GM21381 (cell line): ENCODE measurements around the gene HCST.

Source experiments
- ATAC-seq: cut with Tn5 transposase; IDR thresholded peaks from one replicate; pipeline ENCODE4 v1.9.1; 2021; ENCODE audit warnings: mild to moderate bottlenecking, moderate library complexity; ENCODE audit not compliant: unreplicated experiment

Gene HCST

DNA sequence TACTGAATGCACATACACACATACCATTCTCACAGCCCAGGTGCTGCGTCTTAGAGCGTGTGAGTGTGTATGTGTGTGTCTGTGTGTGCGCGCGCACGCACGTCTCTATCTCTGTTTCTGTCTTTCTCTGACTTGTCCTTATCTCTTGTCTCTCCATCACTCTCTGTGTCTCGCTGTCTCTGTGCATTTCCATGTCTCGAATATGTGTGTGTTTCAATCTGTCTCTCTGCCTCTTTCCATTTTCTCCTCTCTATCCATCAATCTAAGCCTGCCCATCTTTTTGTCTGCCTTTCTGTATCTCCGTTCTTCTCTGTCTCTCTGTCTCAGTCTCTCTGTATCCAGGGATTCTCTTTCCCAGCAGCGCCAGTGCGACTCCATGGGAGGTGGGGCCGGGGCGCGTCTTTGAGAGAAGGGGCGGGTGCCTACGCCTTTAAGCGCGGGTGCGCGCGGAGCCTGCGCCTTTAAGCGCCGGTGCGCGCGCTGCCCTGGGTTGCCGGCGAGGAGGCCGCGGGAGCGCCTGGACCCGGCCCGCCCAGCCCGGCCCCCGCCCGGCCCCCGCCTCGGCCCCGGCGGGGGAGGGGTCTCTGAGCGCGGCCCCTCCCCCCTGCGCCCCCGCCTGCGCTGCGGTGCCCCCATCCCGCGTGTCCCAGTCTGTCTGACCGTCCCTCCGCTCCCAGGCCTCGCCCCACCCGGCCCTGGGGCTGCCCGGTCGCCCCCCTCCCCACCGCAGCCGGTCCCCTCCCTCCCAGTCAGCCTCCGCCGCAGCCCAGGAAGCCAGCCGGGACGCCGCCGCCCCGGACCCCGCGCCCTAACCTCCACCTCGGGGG, 33.8 kb downstream of the HCST start, which contains the start of gene LRFN3:
Gene LRFN3, plus strand, starts transcription at position 464 of the 827 bp plus-strand sequence. CDS start 3,052 bp downstream, outside the sequence.
- no peak for ATAC-seq

GRCh38 chr19:35936738-35937268, 34.5 kb downstream of the HCST start:
- no peak for ATAC-seq

GRCh38 chr19:35937345-35938281, 35.3 kb downstream of the HCST start:
- no peak for ATAC-seq

DNA sequence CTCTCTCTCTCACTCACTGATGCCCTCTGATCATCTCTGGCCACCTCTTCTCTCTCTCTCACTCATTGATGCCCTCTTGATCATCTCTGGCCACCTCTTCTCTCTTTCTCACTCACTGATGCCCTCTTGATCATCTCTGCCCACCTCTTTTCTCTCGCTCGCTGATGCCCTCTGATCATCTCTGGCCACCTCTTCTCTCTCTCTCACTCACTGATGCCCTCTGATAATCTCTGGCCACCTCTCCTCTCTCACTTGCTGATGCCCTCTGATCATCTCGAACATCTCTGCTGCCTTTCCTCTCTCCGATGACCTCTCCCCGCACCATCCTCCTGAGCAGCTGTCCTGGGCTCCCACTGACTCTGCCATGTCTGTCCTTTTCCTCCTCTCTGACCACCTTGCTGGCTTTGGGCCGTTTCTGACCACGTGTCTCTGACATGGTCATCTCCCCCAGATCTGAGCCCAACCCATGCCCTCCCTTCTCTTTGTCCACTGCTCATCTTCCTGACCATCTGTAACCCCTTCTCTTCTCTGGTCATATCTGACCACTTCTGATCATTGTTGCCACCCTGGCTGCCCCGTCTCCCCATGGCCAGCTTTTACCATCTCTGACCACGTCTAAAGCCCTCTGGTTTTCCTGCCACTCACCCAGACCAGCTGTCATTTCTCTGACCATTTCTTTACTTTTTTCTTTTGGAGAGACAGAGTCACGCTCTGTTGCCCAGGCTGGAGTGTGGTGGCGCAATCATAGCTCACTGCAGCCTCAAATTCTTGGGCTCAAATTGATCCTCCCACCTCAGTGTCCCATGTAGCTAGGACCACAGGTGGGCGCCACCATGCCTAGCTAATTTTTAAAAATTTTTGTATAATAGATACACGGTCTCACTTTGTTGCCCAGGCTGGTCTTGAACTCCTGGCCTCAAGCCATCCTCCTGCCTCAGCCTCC, 36.2 kb downstream of the HCST start:
- ATAC-seq, result no peak

GRCh38 chr19:35939307-35940077, 37.2 kb downstream of the HCST start:
- ATAC-seq, result no peak

- no peak for ATAC-seq
Measured at GRCh38 chr19:35940078-35940775, 37.9 kb downstream of the HCST start.

DNA sequence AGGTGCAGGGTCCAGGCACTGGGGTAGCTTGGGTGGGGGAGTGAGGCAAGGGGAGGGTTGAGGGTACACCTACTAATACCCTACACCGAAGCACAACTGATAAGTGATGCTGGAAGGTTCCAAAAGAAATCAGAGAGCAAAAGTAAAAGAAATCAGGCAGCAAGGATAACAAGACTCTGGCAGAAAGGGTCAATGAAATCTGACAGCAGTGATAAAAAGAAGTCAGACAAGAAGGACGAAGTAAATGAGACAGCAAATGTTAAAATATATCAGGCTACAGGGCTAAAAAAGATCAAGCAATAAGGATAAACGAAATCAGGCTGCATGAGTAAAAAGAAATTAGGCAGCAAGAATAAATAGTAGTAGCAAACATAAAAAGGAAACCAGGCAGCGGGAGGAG, 38.5 kb downstream of the HCST start:
- ATAC-seq, result no peak

GRCh38 chr19:35942235-35942634, 39.9 kb downstream of the HCST start:
- ATAC-seq, result no peak

- ATAC-seq, result no peak
Measured at GRCh38 chr19:35943321-35944301, 41.3 kb downstream of the HCST start.

- no peak for ATAC-seq
Measured at GRCh38 chr19:35944556-35944955, 42.2 kb downstream of the HCST start.

DNA sequence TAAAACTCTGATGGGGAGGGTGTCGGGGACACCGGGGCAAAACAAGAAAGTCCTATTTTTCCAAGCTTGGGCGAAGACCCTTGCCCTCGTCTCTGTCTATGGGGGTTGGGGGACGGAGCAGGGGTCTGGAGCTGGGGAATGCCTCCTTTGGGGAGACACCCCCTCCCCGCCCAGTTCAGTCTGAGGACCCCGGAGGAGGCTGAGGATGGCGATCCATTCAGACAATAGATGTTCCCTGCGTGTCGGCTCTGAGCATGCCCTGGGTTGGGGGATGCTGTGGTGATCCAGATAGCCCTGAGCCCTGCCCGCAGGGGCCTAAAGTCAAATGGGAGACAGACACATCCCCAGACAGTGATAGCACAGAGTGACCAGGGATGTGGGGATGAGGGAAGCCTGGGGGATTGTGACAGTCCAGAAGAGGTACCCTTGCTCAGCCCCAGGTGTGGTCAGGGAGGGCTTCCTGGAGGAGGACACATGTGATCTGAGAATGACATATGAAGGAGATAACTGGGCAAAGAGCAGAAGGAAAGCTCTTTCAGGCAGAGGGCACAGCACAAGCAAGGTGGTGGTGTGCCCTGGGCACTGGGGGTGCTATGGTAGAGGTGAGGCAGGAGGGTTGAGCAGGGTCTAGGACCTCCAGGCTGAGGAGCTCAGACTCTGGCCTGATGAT, 42.9 kb downstream of the HCST start:
- ATAC-seq, result no peak

DNA sequence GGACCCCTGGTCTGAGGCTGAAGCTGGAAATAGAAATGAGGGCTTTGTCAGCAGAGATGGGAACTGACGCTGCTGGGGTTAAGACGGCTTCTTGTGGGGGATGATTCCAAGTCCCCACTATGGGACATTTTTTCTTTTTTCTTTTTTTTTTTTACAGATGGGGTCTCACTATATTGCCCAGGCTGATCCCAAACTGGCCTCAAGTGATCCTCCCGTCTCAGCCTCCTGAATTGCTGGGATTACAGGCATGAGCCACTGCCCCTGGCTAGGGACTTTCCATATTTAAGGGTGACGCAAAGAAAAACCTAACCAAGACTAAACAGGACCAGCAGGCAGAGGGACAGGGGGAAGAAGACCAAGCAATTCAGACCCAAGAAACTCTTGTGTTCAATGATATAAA, 43.9 kb downstream of the HCST start:
- no peak for ATAC-seq

DNA sequence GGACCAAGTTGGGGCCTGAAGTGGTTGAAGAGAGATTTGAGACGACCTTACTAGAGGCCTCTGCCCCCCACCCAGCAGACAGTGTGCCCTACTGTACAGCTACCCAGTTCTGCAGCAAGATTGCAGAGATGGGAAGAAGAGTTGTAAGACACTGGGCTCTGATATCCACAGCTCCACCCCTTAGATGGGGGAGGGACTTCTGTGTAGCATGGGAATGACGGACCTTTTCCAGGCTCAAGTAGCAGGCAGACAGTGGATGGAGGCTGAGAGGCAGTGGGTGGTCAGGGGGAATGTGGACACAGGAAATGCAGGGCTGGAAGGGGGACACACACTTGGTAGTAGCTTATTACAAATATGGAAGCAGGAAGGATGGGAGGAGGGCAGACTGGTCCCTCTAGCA, 46.8 kb downstream of the HCST start:
- ATAC-seq, result no peak
